NB4 (cell line): ENCODE data around the gene PTGIS.

Experiments
- CTCF ChIP-seq: IDR thresholded peaks from one replicate; pipeline ENCODE4 v1.5.1; 2012; ENCODE audit warnings: low read depth, low read length
- MAX ChIP-seq: IDR thresholded peaks from 2 replicates; pipeline ENCODE4 v1.6.1; 2011; ENCODE audit warnings: low read depth, low read length
- MYC ChIP-seq: IDR thresholded peaks from 2 replicates; pipeline ENCODE4 v1.6.1; 2011; ENCODE audit warnings: low read depth, low read length
- POLR2A ChIP-seq: IDR thresholded peaks from 2 replicates; pipeline ENCODE4 v1.6.1; 2011; ENCODE audit warnings: mild to moderate bottlenecking; ENCODE audit not compliant: insufficient read length; ENCODE audit errors: extremely low read depth

- TF ChIP-seq CTCF (no peak), POLR2A (no peak), MAX (no peak), MYC (no peak)
Measured at GRCh38 chr20:49572857-49573256, 4.9 kb upstream of the PTGIS start.
